CD4-positive, alpha-beta T cell treated with Interferon alpha-2 for 1 hour (primary cell): Measurements from ENCODE around the gene LNX2.

Experiments used
- DNase-seq, 2 donors: peaks; one replicate each; pipeline ENCODE4 v3.0.0-alpha.2; 2020 to 2022

Gene LNX2

GRCh38 chr13:27620377-27621115 is at the start of gene LNX2:
TSS of gene LNX2 (minus strand) at chr13:27620529. CDS start at chr13:27581703, 38,826 bp downstream.
- DNase-seq: peak; percentile 96 to 97

DNA sequence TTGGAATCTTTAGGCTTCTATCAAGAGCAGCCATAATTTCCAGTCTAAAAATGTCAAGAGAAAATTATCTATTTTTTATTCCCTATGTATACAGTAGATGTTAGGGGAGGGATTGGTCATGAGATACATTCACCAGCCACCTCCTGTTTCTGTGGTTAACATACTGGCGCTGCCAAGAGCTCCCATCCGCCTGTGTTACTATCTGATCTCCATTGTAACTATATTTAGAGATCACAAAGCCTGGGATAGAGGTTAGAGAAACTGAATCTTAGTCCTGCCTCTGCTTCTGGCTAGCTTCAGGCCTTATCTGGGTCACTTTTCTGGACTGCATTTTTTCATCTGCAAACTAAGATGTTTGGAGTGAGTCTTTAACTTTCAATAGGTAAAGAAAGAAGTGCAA is 47.6 kb upstream of the LNX2 start:
- DNase-seq: no peak

DNA sequence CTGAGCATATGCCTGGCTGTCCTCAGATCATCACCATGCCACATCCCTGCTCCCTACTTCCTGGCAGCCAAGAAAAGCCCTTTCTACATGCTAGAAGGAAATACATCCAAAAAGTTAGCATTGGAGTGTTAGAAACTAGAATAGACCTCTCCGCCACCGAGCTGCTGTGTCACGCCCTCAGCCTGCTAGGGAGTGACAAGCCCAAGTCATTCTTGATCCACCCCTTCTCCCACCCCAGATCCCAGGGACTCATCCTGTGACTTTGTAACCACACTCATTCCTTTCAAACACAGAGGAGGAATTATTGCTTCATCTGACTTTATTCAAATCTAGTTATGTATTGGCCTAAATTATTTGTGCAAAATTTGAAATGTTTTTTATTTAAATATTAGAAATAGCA is 46.6 kb upstream of the LNX2 start:
- no peak for DNase-seq

- no peak for DNase-seq
Observed at GRCh38 chr13:27665761-27666160, 45.4 kb upstream of the LNX2 start.

DNA sequence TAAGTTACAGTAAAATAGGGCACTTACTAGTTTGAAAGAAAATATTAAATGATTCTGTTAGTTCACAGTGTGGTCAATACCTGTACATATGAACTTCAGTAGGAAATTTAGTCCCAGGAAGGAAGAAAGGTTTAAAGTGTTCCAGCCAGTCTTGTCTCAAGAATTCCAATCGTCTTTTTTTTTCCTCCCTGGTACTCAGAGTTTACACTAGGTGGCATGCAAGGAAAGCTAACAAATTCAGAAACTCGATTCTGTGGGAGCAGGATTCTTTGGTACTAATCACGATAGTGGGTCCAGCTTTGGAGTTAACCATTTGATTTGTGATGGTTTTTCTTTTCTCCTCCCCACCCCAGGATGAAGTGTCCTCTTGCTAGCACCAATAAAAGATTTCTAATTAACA is 45.0 kb upstream of the LNX2 start:
- no peak for DNase-seq

DNA sequence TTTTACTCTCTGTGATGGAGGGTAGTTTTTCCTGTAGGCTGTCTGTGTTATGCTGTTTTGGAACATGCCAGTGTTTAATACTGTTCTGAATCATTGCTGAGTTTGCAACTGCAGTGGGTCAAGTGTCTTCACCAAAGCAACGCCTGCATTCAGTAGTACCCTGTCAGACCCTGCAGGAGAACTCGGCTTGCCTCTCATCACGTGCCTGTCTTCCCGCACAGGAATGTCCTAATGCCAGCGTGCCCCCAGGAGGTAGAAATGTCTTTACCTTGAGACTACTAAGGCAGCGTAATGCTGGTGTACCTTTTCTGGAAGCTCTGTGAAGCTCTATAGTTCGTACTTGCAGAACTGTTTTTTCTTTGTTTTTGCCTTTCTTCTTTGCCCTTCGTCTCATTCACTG is 43.6 kb upstream of the LNX2 start:
- no peak for DNase-seq

DNA sequence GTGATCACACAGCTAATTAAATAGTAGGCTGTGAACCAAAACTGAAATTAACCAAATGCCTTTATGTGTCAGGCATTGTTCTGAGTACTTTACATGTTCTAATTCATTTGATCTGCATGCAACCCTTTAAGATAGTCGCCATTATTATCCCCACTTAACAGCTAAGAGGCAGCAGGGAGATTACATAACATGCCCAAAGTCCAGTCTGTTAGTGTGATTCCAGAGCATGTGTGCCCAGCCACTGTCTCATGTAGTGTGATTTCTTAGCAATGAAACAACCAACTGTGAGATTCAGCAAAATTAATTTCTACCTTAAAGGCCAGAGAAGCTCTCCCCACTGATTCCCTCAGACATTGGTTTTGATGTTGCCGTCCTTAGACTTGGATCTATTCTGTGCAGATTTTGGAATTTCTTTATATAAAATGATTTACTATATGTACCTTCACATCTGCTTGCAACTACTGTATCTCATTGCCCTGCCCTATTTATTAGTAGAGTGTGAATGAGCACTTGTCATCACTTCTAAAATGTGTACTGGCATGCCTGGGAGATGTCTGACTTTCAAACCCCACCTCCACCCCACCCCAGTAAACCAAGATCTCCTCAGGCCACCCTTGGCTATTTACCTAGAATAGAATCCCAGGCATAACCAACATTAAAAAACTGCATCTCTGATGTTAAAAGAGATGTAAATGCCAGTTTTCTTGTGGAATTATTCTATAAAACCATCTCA is 42.6 kb upstream of the LNX2 start:
- DNase-seq: no peak

- DNase-seq: no peak
Observed at GRCh38 chr13:27661017-27661416, 40.7 kb upstream of the LNX2 start.

- no peak for DNase-seq
Observed at GRCh38 chr13:27660511-27660910, 40.2 kb upstream of the LNX2 start.

DNA sequence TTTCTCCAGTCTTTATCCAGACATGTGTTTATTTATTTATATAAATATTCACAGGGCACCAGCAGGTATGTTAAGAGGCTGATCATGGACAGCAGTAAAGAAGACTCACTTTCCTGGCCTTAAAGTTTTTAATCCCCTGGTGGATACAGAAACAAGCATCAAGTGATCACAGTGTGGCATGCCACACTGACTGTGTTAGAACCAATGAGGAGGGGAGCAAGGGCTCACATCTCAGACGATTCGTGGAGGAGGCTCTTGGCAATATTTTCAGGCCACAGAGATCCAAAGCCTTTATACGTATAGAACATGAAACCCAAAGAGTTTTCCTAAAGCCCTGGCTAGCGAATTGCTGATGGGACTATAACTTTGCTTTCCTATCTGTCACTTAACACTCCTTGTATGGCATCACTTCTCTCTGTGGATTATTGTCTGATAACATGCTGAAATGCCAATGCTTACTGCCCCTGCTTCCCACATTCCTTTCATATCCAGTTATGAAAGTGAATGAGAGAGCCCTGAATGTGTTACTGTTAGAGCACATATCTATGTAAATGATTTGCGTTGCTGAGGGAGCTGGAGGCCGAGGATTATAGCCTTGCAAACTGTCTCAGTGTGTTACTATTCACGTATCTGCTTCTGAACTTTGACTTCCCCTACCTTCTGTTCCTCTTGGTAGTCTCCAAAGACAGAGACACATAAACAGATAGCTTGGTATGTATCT is 39.0 kb upstream of the LNX2 start:
- DNase-seq: no peak

DNA sequence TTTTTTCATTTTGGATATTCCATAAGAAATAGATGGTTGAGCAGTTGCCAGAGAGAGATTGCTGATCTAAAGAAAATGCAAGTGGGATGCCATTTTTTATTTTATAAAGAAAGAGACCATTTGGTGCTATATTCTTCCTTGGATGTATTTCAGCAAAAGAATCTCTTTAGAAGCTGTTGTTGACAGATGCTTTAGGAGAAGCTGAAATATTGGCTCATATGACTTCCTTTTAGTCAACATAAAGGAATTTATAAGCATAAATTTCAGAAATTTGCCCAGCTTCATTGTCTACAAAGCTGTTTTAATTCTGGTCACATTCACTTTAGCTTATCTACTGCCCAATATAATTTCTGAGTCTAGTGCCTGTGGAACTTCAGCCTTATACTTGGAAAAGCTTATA is 38.2 kb upstream of the LNX2 start:
- no peak for DNase-seq

DNA sequence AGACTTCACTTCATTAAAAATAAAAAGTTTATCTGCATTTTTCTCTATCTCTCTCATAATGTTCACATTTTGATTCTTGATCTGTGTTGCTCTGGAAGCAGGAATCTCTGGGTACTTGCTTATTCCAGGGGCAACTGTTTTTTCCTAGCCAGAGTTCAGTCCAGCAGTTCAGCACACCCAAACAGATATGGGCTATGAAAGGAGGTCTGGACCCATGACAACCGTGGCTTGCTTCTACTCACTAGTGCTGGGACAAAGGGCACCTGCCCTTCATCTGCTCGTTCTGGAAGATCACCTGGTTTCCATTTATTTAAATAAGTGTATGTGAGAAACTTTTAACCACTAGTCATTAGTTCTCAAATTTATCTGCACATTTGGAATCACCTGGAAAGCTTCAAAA is 37.4 kb upstream of the LNX2 start:
- DNase-seq: no peak

DNA sequence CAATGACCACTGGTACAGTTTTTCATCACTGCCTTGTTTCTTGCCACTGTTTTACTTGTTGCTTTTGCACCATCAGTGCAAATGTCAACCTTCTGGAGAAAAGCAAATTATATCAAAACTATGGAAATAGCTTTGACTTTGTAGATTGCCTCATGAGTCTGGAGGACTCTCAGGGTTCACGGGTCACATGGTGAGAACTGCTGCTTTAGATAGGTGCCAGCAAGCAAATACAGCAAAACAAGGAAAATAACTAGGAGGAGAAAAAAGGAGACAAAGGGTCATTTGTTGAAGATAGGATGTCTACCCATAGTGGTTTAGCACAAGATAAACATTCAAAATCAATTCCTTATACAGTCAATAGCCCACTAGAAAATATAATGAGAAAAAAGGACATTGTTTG is 34.5 kb upstream of the LNX2 start:
- DNase-seq: no peak

DNA sequence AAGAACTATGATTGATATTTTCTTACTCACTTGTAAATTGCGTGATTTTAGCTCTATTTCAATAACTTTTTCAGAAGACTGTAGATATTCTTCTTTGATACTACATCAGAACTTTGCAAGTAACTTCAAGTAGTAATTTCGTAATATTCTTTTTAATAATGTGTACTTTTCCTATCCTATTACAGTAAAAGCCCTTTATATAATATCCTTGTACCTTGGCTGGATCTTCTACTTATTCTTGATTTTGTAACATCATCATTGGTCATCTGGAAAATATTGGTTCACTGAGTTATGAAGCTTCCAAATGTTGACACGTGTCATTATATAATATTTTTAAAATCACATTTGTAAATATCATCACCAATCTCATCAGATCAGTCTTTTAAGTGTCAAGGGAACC is 33.7 kb upstream of the LNX2 start:
- DNase-seq: no peak

DNA sequence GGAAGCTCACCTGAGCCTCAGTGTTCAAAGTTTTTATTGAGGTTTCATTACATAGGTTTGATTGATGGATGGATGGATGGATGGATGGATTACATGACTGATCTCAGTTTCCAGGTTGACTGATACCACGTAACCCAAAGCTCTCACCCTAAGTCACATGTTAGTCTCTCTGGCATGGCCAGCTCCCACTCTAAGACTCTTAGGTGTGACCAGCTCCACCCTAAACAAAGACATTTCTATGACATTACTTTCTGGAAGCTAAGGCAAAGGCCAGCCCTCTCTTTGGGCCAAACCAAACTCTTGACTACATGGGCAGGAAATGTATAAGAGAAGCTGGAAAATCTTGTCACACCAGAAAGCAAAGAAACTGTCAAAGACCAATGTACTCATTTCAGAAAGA is 30.0 kb upstream of the LNX2 start:
- DNase-seq: no peak

DNA sequence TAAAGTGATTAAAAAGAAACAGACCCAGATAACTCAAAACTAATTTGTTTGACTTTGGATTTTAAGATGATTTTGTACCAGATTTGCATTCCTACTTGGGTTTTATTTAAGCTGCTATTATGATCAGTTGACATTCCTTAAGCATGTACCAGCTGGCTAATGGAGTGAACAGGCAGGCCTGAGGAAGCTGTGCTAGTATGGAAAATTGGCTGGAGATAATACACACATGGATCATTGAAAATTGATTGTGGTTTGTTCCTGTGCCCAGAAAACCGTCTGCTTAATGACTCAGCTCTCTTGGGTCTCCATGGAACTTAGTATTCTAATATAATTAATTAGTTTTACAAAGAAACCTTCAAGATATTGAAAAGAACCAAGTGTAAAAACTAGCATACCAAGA is 24.0 kb upstream of the LNX2 start:
- DNase-seq: no peak

- no peak for DNase-seq
Observed at GRCh38 chr13:27643334-27644132, 23.2 kb upstream of the LNX2 start.

DNA sequence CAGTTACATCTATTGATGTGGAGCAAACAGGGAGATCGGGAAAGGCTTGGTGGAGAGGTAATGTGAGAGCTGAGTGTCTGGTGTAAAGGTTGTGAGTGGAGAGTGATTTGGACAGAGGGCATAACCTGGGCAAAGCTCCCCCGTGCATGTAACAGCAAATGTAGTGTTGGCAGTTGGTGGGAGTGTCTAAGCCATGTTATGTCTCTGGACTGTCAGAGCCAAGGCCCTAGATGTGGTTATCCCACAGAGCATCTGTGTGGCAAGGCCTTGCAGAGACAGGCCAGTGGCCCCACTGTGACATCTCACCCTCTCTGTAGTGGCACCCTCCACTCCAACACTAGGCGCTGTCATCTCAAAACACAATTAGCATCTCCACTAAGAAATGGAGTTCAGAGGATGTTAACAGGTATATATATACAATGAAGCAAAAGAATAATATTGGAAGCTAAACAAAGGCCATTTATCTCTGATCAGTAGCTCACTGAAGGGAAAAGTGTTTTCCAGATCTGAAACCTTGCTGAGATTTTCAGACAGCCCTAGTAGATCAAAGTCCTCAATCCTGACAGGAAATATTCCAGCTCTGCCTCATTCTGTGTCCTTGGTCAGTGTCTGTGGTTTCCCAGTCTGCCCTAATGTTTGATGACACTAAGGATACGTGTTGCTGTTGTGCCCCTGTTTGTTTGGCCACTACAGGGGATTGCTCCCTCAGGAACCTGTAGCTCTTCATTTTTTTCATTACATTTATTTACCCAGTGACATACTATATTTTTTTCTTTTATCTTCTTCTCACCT is 21.6 kb upstream of the LNX2 start:
- no peak for DNase-seq

- no peak for DNase-seq
Observed at GRCh38 chr13:27639186-27639585, 18.9 kb upstream of the LNX2 start.

GRCh38 chr13:27638521-27638920 is 18.2 kb upstream of the LNX2 start:
- DNase-seq: no peak

GRCh38 chr13:27638001-27638400 is 17.7 kb upstream of the LNX2 start:
- no peak for DNase-seq

GRCh38 chr13:27637289-27637626 is 16.9 kb upstream of the LNX2 start:
- no peak for DNase-seq
